HG03103 (cell line): ENCODE data around the gene SERPINA9.

Source experiments
- ATAC-seq: cut with Tn5 transposase; IDR thresholded peaks from one replicate; pipeline ENCODE4 v1.9.1; 2021; ENCODE audit warnings: low read depth; ENCODE audit not compliant: unreplicated experiment

SERPINA9 gene

DNA sequence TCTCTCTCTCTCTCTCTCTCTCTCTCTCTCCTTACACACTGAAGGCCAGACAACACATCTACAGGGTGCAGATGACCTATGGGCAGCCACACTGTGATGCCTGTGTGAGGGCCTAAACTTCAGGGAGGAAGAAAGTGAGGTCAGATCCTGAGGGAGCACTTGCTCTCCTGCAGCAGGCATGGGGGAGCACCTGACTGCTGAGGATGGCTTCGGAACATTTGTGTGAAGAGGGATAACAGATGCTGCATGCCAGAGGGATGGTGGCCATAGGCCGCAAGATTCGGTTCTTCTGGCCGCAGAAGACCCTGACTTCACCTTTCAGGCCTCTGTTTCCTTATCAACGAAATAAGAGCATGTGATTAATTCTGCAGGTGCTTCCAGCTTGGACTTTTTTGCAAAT is 11.7 kb downstream of the SERPINA9 start:
- ATAC-seq = no peak

DNA sequence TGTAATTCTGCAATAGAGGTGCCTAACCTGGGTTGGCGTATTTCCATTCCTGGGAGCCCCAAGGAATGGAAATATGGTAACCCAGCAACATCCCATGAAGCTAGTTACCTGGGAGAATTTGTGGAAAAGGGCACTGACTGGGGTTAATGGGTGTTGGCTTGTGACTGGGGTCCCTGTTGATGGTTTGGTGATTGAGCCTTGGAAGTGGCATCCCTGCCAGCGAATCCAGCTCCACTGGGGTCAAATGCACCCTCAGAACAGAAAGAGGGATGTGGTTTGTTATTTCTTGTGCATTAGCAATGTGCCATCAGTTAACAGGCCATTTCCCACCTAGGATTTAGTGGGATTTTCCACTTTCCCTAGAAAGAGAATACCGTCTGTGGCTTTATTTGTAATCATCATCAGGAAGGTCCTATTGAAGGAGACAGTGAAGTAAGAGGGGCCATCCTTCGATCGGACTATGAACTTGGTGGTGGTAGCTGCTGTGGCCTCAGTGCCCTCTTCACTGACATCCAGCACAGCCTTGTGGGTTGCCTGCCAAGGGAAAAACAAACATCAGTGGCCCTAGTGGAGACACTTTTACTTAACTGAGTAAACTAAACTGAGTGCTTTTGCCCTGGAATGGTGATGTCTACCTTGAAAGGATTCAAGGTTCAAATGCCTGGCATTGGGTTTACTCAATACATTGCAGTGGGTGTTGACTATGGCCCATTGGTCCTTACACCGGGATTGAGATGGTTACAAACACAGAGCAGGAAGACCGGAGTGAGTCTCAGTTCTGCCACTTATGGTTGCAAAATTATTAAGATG is 13.0 kb downstream of the SERPINA9 start:
- no peak for ATAC-seq

DNA sequence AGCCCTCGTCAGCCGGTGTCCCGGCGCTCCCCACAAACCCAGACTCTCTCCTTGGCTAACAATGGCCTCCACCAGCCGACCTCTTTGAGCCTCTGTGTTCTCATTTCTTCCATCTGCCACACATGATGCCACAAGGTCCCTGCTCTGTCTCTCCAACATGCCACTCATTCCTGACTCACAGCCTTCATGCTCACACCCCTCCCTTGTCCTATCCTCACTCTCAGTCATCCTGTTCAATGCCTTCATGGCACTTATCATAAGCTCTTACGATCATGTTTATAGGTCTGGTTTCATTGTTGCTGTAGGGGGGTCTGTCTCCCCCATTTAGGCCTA is 13.8 kb downstream of the SERPINA9 start:
- no peak for ATAC-seq

DNA sequence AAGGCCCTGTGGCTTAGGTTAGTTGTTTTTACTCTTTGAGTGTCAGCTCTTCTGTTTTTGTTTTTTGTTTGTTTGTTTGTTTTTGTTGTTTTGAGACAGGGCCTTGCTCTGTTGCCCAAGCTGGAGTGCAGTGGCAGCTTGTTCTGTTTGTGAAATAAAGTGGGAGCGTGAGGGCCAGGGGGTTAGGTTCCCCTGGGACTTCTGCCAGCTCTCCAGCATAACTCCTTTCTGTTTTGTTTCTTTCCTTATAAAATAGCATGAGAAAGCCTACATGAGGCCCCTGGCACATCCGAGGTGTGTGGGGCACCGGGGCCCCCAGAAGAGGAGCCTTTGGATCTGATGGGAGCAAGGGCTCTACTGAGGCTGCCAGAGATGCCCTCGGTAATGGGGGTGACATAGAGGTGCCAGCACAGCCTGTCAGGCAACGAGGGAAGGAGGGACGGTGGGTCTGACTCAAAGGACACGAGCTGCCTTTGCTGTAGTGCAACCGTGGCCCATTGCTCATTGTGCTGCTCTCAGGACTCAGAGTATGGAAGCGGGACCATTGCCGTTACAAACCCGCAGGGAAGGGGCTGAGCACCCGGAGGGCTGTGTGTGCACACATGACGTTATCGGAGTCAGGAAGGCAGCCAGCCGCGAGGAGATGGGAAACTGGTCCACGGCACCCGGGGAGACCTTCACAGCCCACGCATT is 14.3 kb downstream of the SERPINA9 start:
- no peak for ATAC-seq

DNA sequence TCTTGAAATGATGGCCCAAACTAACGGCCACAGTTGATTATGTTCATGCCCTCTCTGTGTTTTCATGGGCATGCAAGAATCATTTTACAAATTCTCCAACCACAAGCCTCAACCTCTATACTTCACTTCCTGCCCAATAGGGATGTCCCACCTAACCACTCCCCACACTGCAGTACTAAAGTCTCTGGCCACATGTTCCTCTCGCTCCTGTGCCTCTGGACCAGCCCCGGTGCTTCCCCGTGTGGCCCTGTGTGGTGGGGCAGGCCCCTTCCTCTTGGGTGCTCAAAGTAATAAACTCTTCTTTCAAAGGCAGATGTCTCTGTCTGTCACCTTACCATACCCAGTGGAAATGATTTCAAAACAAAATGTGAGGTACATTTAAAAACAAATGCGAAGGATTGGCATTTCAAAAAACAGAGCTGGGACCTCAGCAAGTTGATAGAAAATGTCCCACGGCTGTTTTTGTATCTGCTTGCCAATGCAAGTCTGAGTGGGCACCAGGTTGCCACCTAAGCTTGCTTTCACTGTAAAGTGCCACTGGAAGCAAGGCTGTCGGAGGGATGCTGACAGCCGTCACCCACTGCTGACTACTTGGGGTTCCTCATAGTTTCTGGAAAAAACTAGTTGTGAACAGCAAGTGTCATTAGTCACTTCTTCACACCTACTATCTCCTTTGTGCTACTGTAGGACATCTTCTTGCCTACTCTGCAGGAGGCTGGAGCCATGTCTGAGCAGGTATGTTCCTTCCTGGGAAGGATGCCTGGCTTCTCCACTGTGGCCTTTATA is 15.2 kb downstream of the SERPINA9 start:
- ATAC-seq = no peak

DNA sequence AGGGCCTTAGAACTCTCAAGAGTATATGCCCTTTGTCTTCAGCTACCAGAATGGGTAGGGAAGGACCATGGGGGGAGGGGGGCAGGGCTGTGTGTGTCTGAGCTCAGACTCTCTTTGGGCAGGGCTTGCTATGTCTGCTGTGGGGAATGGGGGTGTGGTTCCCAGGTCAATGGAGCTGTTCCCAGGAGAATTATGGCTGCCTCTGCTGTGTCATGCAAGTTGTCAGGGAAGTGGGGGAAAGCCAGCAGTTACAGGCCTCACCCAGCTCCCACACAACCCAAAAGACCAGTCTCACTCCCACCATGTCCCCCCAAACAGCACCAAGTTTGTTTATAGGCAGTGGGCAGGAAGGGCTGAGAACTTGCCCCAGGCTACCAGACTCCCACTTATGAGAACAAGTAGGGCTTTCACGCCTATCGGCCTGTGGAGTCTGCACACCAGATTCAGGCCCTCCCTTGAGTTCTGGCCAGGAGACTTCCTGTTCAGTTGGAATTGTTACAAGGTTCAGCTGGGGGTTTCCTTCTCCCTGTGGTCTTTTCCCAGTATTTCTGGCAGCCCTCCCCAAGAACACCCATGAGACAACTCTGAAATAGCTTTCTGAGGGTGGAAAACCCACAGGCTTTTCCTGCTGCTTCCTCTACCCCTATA is 17.3 kb downstream of the SERPINA9 start:
- ATAC-seq = no peak

DNA sequence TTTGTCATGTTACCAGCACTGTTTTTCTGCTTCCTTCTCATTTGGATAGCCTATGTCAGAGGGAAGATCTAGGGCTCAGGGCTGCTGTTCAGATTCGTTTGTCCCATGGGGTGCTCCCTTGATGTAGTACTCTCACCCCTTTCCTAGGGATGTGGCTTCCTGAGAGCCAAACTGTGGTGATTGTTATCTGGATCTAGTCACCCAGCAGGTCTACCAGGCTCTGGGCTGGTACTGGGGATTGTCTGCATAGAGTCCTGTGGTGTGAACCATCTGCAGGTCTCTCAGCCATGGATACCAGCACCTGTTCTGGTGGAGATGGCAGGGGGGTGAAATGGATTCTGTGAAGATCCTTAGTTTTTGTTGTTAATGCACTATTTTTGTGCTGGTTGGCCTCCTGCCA is 17.9 kb downstream of the SERPINA9 start:
- ATAC-seq = no peak

DNA sequence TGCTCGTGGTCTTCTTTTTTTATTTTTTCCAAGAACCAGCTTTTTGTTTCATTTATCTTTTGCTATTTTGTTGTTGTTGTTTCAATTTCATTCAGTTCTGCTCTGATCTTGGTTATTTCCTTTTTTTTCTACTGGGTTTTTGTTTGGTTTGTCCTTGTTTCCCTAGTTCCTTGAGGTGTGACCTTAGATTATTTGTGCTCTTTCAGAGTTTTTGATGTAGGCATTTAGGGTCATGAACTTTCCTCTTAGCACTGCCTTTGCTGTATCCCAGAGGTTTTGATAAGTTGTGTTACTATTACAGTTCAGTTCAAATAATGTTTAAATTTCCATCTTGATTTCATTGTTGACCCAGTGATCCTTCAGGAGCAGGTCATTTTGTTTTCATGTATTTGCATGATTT is 20.1 kb downstream of the SERPINA9 start:
- ATAC-seq = no peak

DNA sequence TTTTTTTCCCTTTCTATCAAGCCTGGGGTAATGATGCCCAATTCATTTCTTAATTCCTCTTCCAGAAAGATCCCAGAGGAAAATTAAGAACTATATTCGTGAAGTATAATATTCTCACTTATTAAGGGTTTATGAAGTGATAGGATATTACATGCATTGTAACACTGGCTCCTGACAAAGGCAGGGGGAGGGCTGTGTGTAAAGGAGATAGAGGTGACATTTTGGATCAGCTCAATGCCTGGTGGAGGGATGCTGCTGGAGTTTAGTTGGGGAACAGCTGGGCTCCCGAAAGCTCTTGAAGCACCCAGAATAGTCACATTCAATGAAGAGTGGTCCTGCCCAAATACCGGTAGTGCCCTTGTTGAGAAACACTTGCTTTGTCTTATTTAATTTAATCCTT is 24.2 kb downstream of the SERPINA9 start:
- no peak for ATAC-seq

DNA sequence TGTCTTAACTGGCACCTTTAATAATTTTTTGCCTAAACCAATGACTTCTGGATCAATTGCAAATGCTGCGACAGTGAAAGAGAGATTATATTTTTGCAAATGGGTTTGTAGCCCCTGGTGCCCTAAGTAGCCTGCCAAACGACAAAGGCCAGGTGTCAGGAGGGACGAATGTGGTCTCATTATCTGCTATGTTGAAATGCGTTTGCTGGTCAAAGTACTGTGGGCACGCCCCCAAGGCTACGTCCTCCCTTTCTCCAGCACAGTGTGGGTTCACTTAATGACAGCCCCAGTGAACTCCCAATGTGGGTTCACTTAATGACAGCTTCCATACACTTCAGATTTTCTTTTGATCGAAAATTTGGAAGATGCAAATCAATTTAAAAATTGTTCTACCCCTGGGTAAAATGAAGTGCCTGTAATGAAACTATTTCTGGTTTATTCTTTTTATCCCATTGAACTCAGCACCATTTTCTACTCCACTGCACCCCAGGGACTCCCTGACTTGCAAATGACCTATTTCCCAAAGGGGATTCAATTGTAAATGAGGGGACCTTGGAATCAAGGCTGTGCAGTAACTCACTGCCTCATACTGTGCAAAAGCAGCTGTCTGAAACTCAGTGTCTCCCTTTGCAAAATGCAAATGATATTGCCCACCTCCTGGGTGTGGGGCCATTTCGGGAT is 24.8 kb downstream of the SERPINA9 start:
- no peak for ATAC-seq

DNA sequence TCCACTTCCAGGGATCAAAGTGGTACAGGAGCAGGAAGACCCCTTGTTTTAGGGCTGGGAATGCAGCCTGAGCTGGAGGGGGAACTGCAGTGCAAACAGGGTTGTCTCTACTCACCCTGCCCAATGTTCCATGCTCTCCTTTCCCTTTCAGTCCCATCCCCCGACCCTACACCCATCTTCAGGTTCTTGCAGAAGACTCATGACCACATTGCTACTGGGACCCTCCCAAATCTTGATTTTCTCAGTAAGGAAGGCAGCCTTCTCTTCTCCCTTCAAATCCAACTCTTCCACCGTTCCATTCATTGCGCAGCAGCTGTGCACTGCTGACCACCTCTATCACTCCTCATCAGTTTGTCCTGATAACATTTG is 25.3 kb downstream of the SERPINA9 start:
- no peak for ATAC-seq

DNA sequence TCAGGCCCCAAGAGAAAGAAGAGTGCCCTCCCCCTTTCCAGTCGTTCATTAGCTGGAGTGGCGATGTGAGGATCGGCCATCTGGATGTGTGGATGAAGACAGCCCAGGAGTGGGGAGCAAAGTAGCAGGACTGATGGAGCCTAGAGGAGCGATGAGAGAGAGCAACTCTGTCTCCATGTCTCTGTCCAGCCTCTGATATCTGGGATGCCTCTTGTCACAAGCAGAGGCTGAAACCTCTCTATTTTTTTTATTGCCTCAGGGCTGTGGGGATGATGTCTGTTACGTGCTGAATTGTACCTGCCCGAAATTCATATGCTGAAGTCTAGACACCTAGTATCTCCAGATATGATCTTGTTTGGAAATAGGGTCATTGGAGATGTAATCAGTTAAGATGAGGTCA is 26.1 kb downstream of the SERPINA9 start:
- ATAC-seq = no peak

DNA sequence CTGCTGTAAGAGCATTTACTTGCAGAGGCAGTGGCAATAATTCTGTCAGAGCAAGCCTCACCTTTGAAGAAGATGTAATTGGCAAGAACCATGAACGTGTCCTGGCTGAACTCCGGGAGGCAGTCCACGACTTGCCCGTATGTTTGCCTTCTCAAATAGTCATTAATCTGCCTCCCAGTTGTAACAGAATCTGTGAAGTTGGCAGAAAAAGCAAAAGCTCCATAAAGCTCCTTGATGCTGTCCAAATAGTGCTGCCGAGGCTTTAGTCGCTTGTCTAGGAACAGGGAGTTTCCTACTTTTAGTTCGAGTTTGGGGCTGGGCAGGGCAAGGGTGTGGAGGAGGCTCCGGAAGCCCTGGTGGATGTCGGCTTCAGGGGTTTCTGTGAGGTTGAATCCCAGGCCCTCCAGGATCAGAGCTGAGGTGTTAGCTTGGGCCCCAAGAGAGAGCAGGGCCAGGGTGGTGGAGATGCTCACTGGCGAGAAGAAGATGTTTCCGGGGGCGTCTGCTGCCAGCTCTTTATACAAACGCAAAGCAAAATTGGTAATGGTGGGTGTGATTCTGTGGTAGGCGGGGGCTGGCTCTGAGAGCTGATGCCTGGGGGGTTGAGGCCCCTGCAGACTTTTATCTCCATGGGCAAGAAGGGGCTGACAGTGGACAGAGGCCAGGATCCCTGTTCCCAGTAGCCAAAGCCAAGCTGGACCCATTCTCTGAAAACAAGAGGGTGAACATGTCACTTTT is 27.8 kb downstream of the SERPINA9 start:
- ATAC-seq = no peak

DNA sequence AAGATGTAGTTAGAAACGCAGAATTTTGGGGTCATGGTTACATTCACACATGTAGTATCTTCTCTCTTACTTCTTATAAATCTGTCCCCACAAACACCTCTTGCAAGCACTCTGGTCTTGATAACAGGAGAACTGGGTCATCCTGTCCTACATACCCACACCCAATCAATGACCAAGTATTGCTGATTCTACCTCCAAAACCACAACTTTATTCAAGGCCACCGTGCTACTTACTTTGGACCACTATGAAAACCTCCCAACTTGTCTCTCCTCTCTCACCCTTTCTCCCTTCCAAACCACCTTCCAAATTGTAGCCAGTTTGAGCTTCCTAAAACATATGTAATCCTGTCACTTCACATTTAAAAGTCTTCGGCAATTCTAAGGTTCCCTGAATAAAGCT is 28.8 kb downstream of the SERPINA9 start:
- ATAC-seq = no peak

DNA sequence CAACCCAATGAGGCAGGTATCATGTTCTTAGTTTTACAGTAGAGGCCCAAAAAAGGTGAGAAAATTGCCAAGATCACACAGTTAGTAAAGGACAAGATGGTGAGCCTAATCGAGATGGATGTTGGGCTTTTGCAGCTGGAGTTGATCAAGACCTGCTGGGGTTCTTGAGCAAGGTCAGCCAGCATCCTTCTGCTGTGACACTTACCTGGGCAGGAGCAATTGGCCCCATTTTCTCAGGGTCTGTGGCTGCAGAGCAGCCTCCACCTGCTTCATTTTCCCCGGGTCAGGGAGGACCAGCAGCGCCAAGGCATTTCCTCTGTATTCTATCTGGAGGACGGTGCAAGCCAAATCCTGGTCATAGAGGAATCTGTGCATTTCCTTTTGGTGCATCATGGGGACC is 29.9 kb downstream of the SERPINA9 start:
- ATAC-seq = no peak

DNA sequence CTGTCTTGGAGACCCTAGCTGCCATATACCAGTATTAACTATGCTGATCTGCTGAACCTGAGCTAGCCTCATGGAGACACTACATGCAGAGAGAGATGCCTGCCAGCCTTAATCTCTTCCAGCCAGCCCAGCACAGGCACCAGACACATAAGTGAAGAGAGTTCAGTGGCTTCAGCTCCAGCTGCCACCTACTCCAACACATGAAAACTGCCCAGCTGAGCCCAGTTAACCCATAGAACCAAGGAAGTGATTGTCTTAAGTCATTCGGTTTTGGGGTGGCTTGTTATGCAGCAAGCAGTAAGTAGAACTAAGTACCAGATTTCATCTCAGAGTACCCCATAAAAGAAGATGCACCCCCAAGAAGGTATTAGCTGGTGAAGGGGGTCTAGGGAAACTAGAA is 31.0 kb downstream of the SERPINA9 start:
- ATAC-seq = no peak

DNA sequence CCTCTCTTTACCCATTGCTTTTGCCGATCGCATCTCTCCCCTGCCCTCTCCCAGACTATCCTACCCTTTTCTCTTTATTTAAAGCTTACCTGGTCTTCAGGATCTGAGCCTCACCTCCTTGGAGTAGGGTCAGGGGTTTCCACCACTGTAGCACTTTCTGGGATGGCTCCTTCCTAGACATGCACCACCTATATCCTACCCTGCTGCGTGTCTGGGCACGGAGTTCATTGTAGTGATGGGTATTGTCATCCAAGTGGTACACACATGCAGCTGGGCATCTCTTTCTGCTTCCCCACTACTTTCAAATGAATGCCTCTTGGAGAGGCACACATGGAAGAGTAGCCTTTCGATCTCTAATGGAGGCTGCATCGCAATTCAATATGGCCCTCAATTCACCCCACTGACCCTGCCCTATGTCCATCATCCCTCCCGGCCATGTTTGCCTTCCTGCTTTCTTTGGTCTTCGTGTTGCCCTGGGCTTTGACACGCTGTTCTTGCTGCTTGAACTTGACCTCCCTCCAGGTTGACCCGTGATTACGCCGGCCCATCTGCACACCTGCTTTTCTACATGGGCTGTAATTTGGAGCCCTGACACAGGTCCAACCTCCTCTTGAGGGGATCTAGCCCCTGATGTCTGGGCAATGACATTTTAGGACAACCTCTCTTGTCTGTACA is 34.3 kb downstream of the SERPINA9 start:
- no peak for ATAC-seq

DNA sequence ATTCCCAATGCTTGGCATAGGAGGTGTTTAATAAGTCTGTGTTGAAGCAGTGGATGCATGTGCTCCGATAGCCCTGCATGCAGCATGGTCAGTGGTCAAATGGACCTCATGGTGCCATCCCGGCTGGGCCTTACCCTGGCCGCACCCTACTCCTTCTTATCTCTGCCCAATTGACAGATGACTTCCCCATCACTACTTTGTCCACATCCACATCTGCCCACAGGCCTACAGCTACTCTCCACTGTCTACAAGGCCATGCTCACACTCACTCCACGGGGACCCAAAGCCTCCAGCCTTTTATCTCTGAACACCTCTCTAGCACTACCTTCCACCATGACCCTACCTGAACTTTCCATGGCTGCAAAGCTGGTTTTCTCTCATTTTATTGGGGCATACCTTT is 34.9 kb downstream of the SERPINA9 start:
- no peak for ATAC-seq

DNA sequence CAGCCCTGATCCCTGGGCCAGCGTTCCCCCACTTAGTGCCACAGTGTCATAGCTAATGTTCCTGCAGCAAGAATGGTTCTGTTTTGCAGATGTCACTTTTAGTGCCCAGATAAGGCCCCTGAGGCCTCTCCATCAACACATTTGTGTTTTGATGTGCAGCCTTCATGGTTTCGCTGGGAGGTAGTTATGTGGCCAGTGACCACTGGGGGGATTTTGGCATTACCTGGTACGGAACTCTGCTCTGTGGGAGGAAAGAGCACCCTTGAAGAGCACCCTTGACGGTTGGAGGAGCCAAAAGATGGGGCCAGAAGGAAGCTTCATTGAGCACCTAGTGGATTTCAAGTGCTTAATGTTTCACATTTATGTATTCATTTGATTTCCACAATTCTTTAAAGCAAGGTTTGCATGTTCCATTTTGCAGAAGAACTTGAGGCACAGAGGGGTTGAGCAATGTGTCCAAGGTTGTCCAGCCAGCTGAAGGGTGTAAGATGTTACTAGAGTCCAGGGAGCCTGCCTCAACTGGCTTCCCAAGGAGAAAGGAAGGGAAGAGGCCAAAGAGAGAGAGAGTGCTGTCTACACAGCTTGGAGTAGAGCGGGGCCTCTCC is 36.4 kb downstream of the SERPINA9 start:
- ATAC-seq = no peak
